Neural cell (in vitro differentiated cells): ENCODE measurements around the gene SLC7A6OS. TPM values are rescaled to one million over a fixed set of nuclear protein-coding genes. Genes with fewer than 3 reads are reported as not detected.

Experiments
- H2AFZ ChIP-seq: fragments of 200-600, 300-800 bp; sonication (generic), shearing (Covaris generic); 2 replicates; pipeline ENCODE4 v1.6.0; 2014; ENCODE audit warnings: low read depth, mild to moderate bottlenecking, antibody characterized with exemption, low read length, moderate library complexity
- H3F3A ChIP-seq: fragments of 200-600 bp; shearing (Covaris generic); 2 replicates; pipeline ENCODE4 v1.6.1; 2016; ENCODE audit warnings: mild to moderate bottlenecking, moderate library complexity, mixed read lengths, antibody characterized with exemption, low read length; ENCODE audit not compliant: insufficient read depth, poor library complexity, severe bottlenecking
- H3K27ac ChIP-seq: fragments of 200-600, 300-800 bp; sonication (generic), shearing (Covaris generic); 2 replicates; pipeline ENCODE4 v1.5.1; 2014; ENCODE audit warnings: mild to moderate bottlenecking, low read length, moderate library complexity
- H3K27me3 ChIP-seq: fragments of 300-800, 200-600 bp; sonication (generic), shearing (Covaris generic); 2 replicates; pipeline ENCODE4 v1.6.0; 2014; ENCODE audit warnings: mild to moderate bottlenecking, low read depth, low read length, moderate library complexity; ENCODE audit not compliant: insufficient read depth
- H3K36me3 ChIP-seq: fragments of 300-800, 200-600 bp; sonication (generic), shearing (Covaris generic); 2 replicates; pipeline ENCODE4 v1.5.1; 2014; ENCODE audit warnings: mild to moderate bottlenecking, antibody characterized with exemption, low read length, moderate library complexity; ENCODE audit not compliant: insufficient read depth
- H3K4me2 ChIP-seq: fragments of 300-800, 200-600 bp; sonication (generic), shearing (Covaris generic); 2 replicates; pipeline ENCODE4 v1.6.0; 2014; ENCODE audit warnings: mild to moderate bottlenecking, low read length
- H3K4me3 ChIP-seq: fragments of 300-800, 200-600 bp; sonication (generic), shearing (Covaris generic); 2 replicates; pipeline ENCODE4 v1.5.1; 2014; ENCODE audit warnings: mild to moderate bottlenecking, low read length, moderate library complexity
- H3K79me2 ChIP-seq: fragments of 200-600 bp; shearing (Covaris generic); replicated peaks from 2 replicates; pipeline ENCODE4 v1.6.0; 2014; ENCODE audit warnings: mild to moderate bottlenecking, low read length, moderate library complexity; ENCODE audit not compliant: insufficient read depth
- H3K9ac ChIP-seq: fragments of 300-800, 200-600 bp; sonication (generic), shearing (Covaris generic); 2 replicates; pipeline ENCODE4 v1.6.1; 2016; ENCODE audit warnings: mild to moderate bottlenecking, low read length, mixed read lengths
- H3K9me2 ChIP-seq: fragments of 200-600 bp; shearing (Covaris generic); 2 replicates; pipeline ENCODE4 v1.6.1; 2016; ENCODE audit warnings: mild to moderate bottlenecking, low read length, mixed read lengths; ENCODE audit not compliant: insufficient read depth
- H3K9me3 ChIP-seq: fragments of 200-600, 300-800 bp; sonication (generic), shearing (Covaris generic); 2 replicates; pipeline ENCODE4 v1.6.1; 2016; ENCODE audit warnings: mild to moderate bottlenecking, mixed run types, low read length, moderate library complexity, mixed read lengths
- H4K20me1 ChIP-seq: fragments of 200-600 bp; shearing (Covaris generic); 2 replicates; pipeline ENCODE4 v1.6.1; 2016; ENCODE audit warnings: mild to moderate bottlenecking, mixed run types; ENCODE audit not compliant: insufficient read depth
- CTCF ChIP-seq: fragments of 450-650 bp; IDR thresholded peaks from 2 replicates; pipeline ENCODE4 v1.5.1; 2014; ENCODE audit warnings: antibody characterized with exemption, mild to moderate bottlenecking, moderate library complexity; ENCODE audit not compliant: poor library complexity, severe bottlenecking
- EP300 ChIP-seq: fragments of 450-650 bp; conservative IDR thresholded peaks from 2 replicates; pipeline ENCODE4 v1.6.1; 2014; ENCODE audit warnings: antibody characterized with exemption, mild to moderate bottlenecking, moderate library complexity; ENCODE audit not compliant: poor library complexity, severe bottlenecking
- EZH2 ChIP-seq: fragments of 200-600, 300-800 bp; shearing (Covaris generic), sonication (generic); IDR thresholded peaks from 2 replicates; pipeline ENCODE4 v1.6.1; 2014; ENCODE audit warnings: antibody characterized with exemption, low read length, borderline replicate concordance, mild to moderate bottlenecking; ENCODE audit not compliant: insufficient read depth, poor library complexity, severe bottlenecking
- MXI1 ChIP-seq: fragments of 450-650 bp; conservative IDR thresholded peaks from 2 replicates; pipeline ENCODE4 v1.6.1; 2014; ENCODE audit warnings: antibody characterized with exemption, mild to moderate bottlenecking; ENCODE audit not compliant: poor library complexity, severe bottlenecking
- POLR2AphosphoS5 ChIP-seq: IDR thresholded peaks from 2 replicates; pipeline ENCODE4 v1.6.1; 2012
- REST ChIP-seq: IDR thresholded peaks from 2 replicates; pipeline ENCODE4 v1.6.1; 2012; ENCODE audit warnings: borderline replicate concordance
- SMC3 ChIP-seq: fragments of 450-650 bp; conservative IDR thresholded peaks from 2 replicates; pipeline ENCODE4 v1.6.1; 2014; ENCODE audit warnings: antibody characterized with exemption, mild to moderate bottlenecking, moderate library complexity; ENCODE audit not compliant: poor library complexity
- TAF1 ChIP-seq: IDR thresholded peaks from 2 replicates; pipeline ENCODE4 v1.6.1; 2012; ENCODE audit warnings: low read depth
- polyA plus RNA-seq: library from polyadenylated mRNA; depleted of rRNA; stranded (reverse); fragments of >200 nt; gene quantifications from 2 replicates; pipeline ENCODE4 v1.2.3, GENCODE V29; 2014

The SLC7A6OS gene
- polyA plus RNA-seq, 1 donor from 2014 or later, result 21.3 TPM

GRCh38 chr16:68356249-68356918, 45.6 kb upstream of the SLC7A6OS start:
- Histone ChIP-seq H3K36me3 (no peaks in the 10 kb centered on the region), H3K27me3 (no peaks in the 10 kb centered on the region), H3K9me2 (no peaks in the 10 kb centered on the region), H4K20me1 (no peaks in the 10 kb centered on the region), H3K4me3 (no peak overlapping the region), H3K27ac (no peak overlapping the region), H3K4me2 (no peak overlapping the region), H2AFZ (no peak overlapping the region), H3K9ac (no peak overlapping the region), H3F3A (no peaks in the 10 kb centered on the region), H3K9me3 (no peaks in the 10 kb centered on the region), H3K79me2 (no peaks in the 10 kb centered on the region)
- TF ChIP-seq REST, result no peak
- TF ChIP-seq SMC3, result no peak

GRCh38 chr16:68355447-68356248, 44.9 kb upstream of the SLC7A6OS start:
- H3K27ac ChIP-seq, result no peak overlapping the region
- no peaks in the 10 kb centered on the region for H3K36me3 ChIP-seq
- TF ChIP-seq TAF1, result no peak
- peak; percentile 32 for TF ChIP-seq CTCF
- TF ChIP-seq MXI1, result no peak
- no peak for TF ChIP-seq REST
- TF ChIP-seq POLR2AphosphoS5, result no peak
- no peak for TF ChIP-seq EP300
- no peak for TF ChIP-seq EZH2
- H3F3A ChIP-seq, result no peaks in the 10 kb centered on the region
- H3K9me3 ChIP-seq, result no peaks in the 10 kb centered on the region
- H3K9ac ChIP-seq, result no peak overlapping the region
- H3K4me3 ChIP-seq, result no peak overlapping the region
- H4K20me1 ChIP-seq, result no peaks in the 10 kb centered on the region
- no peaks in the 10 kb centered on the region for H3K9me2 ChIP-seq
- no peak overlapping the region for H3K4me2 ChIP-seq
- H2AFZ ChIP-seq, result no peak overlapping the region
- no peaks in the 10 kb centered on the region for H3K27me3 ChIP-seq
- H3K79me2 ChIP-seq, result no peaks in the 10 kb centered on the region
